GM21367 (cell line): ENCODE measurements around the gene C9orf85.
"Not testable (repeated sequence)": the region's sequence is repeated elsewhere in the genome, so short reads cannot be mapped to it uniquely, and the experiment has no call there.

ENCODE experiments used
- ATAC-seq: cut with Tn5 transposase; IDR thresholded peaks from one replicate; pipeline ENCODE4 v1.9.1; 2021; ENCODE audit not compliant: unreplicated experiment

C9orf85 gene

GRCh38 chr9:71911061-71911907 is at the start of gene C9orf85, which contains the start of gene ABHD17B:
Gene C9orf85, plus strand, starts transcription at chr9:71911639. Its CDS starts 96 bp downstream, at chr9:71911735.
Gene ABHD17B, minus strand, starts transcription at chr9:71911193. Its CDS starts 36,113 bp downstream, at chr9:71875080.
- ATAC-seq, result peak; percentile 88

GRCh38 chr9:71863631-71864030 is 47.8 kb upstream of the C9orf85 start:
- no peak for ATAC-seq

DNA sequence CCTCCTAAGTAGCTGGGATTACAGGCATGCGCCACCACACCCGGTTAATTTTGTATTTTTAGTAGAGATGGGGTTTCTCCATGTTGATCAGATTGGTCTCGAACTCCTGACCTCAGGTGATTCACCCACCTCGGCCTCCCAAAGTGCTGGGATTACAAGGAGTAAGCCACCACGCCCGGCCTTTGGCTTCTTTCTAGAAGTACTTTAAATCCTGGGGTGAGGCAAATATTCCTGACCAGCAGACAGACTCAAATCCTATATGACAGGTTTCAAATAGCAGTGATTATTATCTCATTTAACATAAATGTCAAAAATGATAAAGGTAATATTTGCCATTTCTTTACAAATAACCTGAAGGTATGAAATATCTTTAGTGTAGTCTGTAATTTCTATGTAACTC is 36.1 kb upstream of the C9orf85 start:
- no peak for ATAC-seq

- ATAC-seq, result no peak
Measured at GRCh38 chr9:71876106-71876505, 35.3 kb upstream of the C9orf85 start.

DNA sequence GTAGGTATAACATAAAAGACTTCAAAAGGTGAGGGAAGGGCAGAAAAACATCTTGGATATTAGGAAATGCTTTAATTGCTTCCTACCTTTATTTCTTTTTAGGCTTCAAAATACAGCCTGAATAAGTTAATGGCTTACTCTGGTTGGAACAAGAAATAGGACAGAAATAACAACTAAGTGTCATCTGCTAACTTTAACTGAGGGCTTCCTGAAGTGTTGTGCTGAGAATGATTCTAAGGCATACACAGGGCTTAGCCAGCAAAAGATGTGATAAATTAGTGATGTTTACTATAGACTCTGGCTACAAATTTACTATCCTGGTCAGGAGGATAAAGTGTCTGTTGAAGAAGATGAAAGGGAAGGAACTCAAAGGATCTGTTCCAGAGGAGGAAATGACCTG is 34.6 kb upstream of the C9orf85 start:
- no peak for ATAC-seq

GRCh38 chr9:71878327-71879274 is 32.8 kb upstream of the C9orf85 start:
- no peak for ATAC-seq

- ATAC-seq, result no peak
Measured at GRCh38 chr9:71879644-71880174, 31.7 kb upstream of the C9orf85 start.

DNA sequence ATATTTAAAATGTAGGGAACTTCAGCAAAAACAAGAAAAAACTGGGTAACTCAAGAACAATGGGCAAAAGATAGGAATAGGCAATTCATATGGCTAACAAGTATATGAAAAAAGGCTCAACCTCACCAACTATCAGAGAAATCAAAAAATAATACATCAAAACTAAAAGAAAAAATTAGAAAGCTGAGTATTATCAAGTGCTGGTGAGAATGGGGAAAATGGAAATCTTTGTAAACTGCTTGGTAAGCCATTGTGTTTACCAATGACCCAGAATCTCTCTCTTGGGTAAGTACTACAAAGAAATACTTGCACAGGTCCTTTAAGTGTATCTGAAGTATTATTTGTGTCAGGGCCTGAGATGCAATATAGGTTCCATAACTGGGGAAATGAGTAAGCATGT is 27.4 kb upstream of the C9orf85 start:
- no peak for ATAC-seq

GRCh38 chr9:71885467-71885866 is 26.0 kb upstream of the C9orf85 start:
- ATAC-seq, result no peak

DNA sequence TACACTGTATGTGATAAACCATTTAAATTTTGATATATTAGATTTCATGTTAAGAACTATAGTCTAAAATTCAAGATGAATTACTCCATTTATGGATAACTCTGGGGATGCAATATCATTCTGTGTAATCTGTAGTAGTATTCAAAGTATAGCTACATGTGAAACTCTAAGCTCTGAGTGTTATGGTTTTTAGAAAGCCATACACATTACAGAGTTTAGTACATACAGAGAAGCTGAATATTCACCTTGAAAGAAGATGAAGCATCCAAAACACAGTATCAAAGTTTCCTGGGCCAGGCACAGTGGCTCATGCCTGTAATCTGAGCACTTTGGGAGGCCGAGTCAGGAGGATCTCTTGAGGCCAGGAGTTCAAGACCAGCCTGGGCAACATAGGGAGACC is 25.4 kb upstream of the C9orf85 start:
- ATAC-seq, result no peak

- ATAC-seq, result no peak
Measured at GRCh38 chr9:71886541-71886940, 24.9 kb upstream of the C9orf85 start.

DNA sequence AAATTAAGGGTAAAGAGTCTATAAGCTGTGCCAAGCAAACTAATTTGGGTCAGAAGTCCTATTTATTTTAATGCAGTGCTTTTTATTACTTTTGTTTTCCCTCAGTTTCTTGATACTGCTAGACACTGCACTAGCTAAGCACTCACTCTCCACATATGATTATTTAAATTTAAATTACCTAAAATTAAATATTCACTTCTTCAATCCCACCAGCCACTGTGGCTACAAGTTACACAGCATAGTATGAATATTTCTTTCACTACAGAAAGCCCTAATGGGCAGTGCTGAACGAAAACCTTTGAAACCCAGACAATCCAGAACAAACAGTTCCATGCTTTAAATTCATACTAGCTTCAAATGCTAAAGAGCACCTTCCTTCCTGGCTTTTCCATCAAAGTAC is 24.1 kb upstream of the C9orf85 start:
- ATAC-seq, result no peak

GRCh38 chr9:71890042-71890679 is 21.3 kb upstream of the C9orf85 start:
- ATAC-seq, result no peak

DNA sequence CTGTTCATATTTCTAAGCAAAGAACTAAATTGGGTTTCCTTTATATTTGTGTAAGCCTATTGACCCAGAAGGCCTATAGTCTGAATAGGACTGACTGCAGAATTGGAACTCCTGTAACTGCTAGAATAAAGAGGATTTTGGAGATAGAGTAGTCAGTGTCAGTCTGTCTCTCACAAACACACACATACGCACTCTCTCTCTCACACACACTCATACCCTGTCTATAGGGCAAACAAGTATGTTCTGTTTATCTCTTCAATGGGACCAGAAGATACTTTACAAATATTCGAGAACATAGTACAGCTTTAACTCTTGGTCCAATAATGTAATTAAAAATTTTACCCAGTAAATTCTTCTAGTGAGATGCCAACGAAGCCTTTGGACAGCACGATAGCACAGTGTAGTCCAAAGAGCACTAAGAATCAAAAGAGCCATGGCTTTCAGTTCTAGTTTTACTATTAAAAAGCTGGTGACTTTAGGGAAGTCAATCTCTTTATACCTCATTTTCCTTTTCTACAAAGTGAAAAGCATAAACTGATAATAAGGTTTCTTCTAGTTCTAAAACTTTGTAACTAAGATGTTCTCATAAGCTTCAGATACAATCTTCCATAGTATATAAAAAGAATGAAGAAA is 19.8 kb upstream of the C9orf85 start:
- ATAC-seq, result peak; percentile 42

DNA sequence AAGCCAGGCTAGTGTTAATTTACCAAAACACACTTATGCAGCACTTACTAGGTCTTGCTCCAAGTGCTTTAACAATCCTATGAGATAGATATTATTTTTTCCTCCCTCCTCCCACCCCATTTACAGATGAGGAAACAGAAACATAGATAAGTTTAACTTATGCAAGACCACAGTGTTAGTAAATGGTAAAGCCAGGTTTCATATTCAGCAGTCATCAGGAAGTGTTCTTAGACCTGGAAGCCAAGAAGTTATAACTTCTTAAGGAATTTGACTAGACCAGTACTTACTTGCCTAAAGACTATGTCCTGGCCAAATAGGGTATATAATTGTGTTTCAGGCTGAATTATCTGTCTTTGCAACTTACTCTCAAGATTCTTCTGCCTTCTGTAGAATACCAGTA is 16.3 kb upstream of the C9orf85 start:
- ATAC-seq, result no peak

DNA sequence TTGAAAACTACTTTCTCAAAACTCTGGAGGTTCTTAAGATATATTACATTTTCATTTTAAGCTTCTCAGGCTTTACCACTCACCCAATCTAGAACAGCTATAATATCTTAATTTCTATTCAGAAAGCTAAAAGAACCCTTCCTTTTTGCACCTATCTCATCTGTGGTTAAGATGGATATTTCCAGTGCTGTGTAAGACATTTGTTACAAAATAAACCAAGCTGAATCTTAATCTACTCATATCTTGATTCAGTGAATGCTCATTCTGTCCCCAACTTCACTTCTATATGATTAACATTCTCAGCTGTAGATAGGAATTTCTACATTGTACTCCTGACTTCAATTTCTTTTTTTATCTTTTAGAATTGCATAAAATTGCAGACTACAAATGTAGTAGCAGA is 15.5 kb upstream of the C9orf85 start:
- ATAC-seq, result no peak

DNA sequence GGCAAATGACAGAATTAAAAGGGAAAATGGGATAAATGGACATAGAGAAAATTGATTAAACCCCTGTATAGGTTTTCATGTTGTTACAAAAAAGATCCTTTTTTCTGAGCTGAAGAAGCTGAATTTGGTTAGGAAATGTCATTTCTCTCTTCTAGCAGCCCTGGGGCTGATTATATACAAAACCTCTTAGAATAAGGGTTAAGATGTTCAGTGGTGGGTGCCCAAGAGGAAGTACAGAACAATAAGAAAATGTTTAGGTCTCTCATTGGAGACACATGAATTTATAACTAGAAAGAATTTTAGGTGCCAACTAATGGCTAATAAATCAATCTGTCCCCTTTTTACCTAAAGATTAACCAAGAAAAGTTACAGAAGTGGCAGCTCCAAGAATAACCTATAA is 14.7 kb upstream of the C9orf85 start:
- ATAC-seq, result no peak

DNA sequence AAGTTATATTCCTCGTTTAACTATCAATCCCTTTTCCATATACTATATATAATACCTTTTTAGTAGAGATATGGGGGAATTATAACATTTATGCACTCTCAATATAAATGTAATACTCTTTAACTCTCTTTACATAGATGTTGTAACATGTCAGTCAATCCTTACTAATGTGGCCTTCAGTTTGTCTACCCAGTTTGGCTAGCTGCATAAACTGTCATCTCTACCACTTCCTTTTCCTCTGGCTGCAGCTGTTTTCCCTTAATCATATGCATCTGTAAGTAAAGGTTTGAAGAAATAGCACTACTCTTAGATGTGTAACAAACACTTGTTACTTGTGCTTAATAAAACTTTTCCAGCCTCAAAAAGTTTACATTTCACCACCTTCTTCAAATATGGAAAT is 13.9 kb upstream of the C9orf85 start:
- ATAC-seq, result peak; percentile 55

DNA sequence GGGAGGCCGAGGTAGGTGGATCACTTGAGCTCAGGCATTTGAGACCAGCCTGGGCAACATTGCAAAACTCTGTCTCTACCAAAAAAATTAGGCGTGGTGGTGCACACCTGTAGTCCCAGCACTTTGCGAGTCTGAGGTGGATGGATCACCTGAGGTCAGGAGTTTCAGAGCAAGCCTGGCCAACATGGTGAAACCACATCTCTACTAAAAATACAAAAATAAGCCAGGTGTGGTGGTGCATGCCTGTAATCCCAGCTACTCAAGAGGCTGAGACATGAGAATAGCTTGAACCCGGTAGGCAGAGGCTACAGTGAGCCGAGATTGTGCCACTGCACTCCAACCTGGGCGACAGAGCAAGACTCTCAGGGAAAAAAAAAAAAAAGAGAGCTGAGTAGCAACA is 12.7 kb upstream of the C9orf85 start:
- ATAC-seq, result not testable (repeated sequence)
